ENCODE measurements around the gene COPS9.

DNA sequence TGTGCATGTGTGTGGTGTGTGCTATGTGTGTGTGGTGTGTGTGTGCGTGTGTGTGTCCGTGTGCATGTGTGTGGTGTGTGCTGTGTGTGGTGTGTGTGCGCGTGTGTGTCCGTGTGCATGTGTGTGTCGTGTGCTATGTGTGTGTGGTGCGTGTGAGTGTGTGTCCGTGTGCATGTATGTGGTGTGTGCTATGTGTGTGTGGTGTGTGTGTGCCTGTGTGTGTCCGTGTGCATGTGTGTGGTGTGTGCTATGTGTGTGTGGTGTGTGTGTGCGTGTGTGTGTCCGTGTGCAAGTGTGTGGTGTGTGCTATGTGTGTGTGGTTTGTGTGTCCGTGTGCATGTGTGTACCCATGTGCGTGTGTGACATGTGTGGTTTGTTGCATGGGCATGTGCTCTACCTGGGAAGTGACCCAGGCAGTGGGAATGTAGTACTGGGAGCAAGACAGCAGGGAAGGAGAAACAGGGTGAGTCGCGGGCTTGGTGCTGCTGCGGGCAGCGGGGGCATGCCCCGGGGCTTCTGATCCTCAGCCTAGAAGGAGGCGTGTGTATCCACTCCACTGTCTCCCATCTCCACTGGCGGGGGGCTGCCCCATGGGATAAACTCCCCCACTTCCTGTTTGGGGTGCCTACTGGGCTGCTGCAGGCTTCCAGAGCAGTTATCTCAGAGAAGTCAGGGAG is 11.9 kb upstream of the COPS9 start:
- TF ChIP-seq, protein P1, sequence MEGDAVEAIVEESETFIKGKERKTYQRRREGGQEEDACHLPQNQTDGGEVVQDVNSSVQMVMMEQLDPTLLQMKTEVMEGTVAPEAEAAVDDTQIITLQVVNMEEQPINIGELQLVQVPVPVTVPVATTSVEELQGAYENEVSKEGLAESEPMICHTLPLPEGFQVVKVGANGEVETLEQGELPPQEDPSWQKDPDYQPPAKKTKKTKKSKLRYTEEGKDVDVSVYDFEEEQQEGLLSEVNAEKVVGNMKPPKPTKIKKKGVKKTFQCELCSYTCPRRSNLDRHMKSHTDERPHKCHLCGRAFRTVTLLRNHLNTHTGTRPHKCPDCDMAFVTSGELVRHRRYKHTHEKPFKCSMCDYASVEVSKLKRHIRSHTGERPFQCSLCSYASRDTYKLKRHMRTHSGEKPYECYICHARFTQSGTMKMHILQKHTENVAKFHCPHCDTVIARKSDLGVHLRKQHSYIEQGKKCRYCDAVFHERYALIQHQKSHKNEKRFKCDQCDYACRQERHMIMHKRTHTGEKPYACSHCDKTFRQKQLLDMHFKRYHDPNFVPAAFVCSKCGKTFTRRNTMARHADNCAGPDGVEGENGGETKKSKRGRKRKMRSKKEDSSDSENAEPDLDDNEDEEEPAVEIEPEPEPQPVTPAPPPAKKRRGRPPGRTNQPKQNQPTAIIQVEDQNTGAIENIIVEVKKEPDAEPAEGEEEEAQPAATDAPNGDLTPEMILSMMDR (conservative IDR thresholded peaks at IDR 0.05), result no peak
- no peak for TF ChIP-seq EZH2 (IDR thresholded peaks at IDR 0.05; ENCODE audit: low read depth)
